Measurements from ENCODE around the gene WDR43. TPM values are rescaled to one million over a fixed set of nuclear protein-coding genes. Genes with fewer than 3 reads are reported as not detected.
A peak's percentile ranks its signal among the peaks of the same experiment; 100 is the strongest.

WDR43 gene
- total and polyA plus RNA-seq, 8 donors, result 9.7 to 73.2 (median 18.6) TPM

DNA sequence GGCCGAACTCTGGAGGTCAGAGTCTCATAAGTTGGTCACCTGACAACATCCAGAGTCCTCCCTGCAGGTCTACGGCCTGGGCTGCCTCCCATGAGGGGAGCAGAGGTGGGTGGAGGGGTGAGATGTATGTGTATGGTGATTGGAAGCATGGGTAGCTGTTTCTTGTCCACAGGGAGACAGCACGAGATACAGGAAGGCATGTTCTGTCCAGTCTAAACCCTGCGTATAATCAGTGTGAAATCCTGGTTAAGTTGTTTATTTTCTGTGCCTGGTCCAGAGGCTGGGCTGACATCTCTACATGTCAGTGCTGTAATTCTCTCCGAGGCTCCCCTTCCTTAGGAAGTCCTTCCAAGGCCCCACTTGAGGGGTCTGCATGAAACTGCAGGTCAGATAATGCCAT, 95.5 kb downstream of the WDR43 start:
- intact Hi-C loops (cut with DNase I; ENCODE audit: low total_unique reads), result no loop called here
- Histone ChIP-seq H3K36me3 (no peaks in the 10 kb centered on the region), H3K4me1 (peaks cover 9 to 37% (median 23%) of the 10 kb centered on the region in 4 donors), H3K27ac (peak overlapping the region in 4 of 5 donors; percentile 33 to 68 (median 56)), H3K9me3 (no peaks in the 10 kb centered on the region), H3K27me3 (no peaks in the 10 kb centered on the region), H3K4me3 (no peak overlapping the region)
- no peak for DNase-seq
- 66 to 82% (median 81%) methylated on average over 5 of the region's 5 CpGs for WGBS, 5 donors
- no peak for TF ChIP-seq POLR2A (IDR thresholded peaks at IDR 0.05)
- no peak for TF ChIP-seq EP300 (IDR thresholded peaks at IDR 0.05)
- TF ChIP-seq CTCF (IDR thresholded peaks at IDR 0.05), result no peak
- TF ChIP-seq POLR2AphosphoS5 (IDR thresholded peaks at IDR 0.05), result no peak

DNA sequence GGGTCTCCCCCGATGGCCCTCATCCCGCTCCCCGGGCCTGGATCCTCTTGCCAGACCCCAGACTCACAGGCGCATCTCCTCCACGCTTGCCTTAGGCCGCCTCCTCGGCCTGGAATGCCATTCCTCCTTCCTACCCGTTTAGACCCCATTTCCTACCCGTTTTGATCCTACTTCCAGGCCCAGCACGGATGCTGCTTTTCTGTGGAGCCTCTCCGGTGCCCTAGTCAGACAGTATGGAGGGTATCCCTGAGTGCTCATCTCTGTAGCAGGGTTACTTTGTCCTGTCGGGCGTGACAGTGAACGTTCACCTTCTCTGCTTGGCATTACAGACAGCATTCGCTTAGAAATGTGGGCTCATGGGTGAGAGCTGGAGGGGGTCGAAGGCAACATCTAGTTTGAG, 96.0 kb downstream of the WDR43 start:
- Histone ChIP-seq H3K36me3 (no peaks in the 10 kb centered on the region), H3K9me3 (no peaks in the 10 kb centered on the region), H3K4me1 (peaks cover 9 to 37% (median 23%) of the 10 kb centered on the region in 4 donors), H3K27ac (peak overlapping the region in 4 of 5 donors; percentile 33 to 68 (median 56)), H3K27me3 (no peaks in the 10 kb centered on the region), H3K4me3 (no peak overlapping the region)
- DNase-seq, result no peak
- TF ChIP-seq POLR2AphosphoS5 (IDR thresholded peaks at IDR 0.05) (no peak), EP300 (IDR thresholded peaks at IDR 0.05) (no peak), POLR2A (IDR thresholded peaks at IDR 0.05) (no peak), CTCF (IDR thresholded peaks at IDR 0.05) (no peak)
- intact Hi-C loops (cut with DNase I; ENCODE audit: low total_unique reads), result no loop called here
- WGBS, 5 donors, result 73 to 86% (median 83%) methylated on average over 15 to 16 of the region's 16 CpGs

DNA sequence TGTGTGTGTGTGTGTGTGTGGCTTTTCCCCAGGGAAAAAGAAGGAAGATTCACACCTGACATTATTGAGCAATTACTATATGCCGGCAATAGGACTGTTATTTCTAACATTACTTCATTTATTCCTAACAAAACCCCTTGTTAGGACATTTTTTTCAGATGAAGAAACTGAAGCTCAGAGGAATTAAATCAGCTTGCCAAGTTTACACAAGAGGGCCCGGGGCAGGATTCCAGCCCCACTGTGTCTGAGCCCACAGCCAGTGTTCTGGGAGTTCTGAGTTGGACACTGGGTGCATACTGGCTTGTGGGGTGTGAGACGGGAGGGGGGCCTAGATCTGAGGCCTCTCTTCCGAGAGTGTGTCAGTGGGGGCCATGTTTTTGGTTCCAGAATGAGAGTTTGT, 96.6 kb downstream of the WDR43 start:
- Histone ChIP-seq H3K27me3 (no peaks in the 10 kb centered on the region), H3K27ac (peak overlapping the region in 4 of 5 donors; percentile 58 to 68 (median 62)), H3K9me3 (no peaks in the 10 kb centered on the region), H3K36me3 (no peaks in the 10 kb centered on the region), H3K4me1 (peaks cover 9 to 37% (median 23%) of the 10 kb centered on the region in 4 donors), H3K4me3 (no peak overlapping the region)
- peak; percentile 36 to 45 for DNase-seq
- WGBS, 5 donors, result 51 to 69% (median 67%) methylated on average over 4 of the region's 4 CpGs
- intact Hi-C loops (cut with DNase I; ENCODE audit: low total_unique reads), result no loop called here
- TF ChIP-seq EP300 (IDR thresholded peaks at IDR 0.05) (no peak), POLR2A (IDR thresholded peaks at IDR 0.05) (no peak), CTCF (IDR thresholded peaks at IDR 0.05) (no peak), POLR2AphosphoS5 (IDR thresholded peaks at IDR 0.05) (no peak)

DNA sequence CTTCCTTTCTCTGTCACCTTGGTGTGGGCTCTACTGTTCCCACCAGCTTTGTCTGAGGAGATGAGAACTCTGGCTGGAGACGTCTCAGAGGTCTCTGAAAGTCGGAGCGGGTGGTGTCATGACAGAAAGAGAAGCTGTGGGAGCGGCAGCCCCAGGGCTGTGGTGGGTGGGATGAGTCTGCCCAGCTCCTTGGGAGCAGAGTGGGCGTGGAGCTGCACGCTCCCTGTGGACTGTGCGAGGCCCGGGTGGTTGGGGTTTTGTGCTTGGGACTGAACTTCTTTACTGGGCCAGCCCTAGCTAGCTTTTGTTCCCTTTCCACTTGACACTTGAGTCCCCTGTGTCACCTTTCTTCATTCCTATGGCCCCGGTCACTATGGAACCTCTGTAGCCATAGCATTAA, 97.0 kb downstream of the WDR43 start:
- no peak for TF ChIP-seq POLR2AphosphoS5 (IDR thresholded peaks at IDR 0.05)
- TF ChIP-seq POLR2A (IDR thresholded peaks at IDR 0.05), result no peak
- no peak for TF ChIP-seq CTCF (IDR thresholded peaks at IDR 0.05)
- TF ChIP-seq EP300 (IDR thresholded peaks at IDR 0.05), result no peak
- intact Hi-C loops (cut with DNase I; ENCODE audit: low total_unique reads), result no loop called here
- H3K4me3 ChIP-seq, result no peak overlapping the region
- H3K27me3 ChIP-seq, result no peaks in the 10 kb centered on the region
- H3K27ac ChIP-seq, result peak overlapping the region in 4 of 5 donors; percentile 58 to 68 (median 62)
- WGBS, 5 donors, result 64 to 88% (median 85%) methylated on average over 6 to 9 of the region's 9 CpGs
- no peak for DNase-seq
- H3K4me1 ChIP-seq, result peaks cover 9 to 37% (median 23%) of the 10 kb centered on the region in 4 donors
- H3K9me3 ChIP-seq, result no peaks in the 10 kb centered on the region
- no peaks in the 10 kb centered on the region for H3K36me3 ChIP-seq

Data from stomach (tissue), 9 donors.